Measurements from ENCODE around the gene AMIGO1. TPM values are rescaled to one million over a fixed set of nuclear protein-coding genes. Genes with fewer than 3 reads are reported as not detected.

Gene AMIGO1
- total and polyA plus RNA-seq, 2 experiments from 2014 or later: 7.7 to 10.5 TPM

GRCh38 chr1:109484519-109484975 lies 25.0 kb downstream of the AMIGO1 start:
- TF ChIP-seq, protein P1, sequence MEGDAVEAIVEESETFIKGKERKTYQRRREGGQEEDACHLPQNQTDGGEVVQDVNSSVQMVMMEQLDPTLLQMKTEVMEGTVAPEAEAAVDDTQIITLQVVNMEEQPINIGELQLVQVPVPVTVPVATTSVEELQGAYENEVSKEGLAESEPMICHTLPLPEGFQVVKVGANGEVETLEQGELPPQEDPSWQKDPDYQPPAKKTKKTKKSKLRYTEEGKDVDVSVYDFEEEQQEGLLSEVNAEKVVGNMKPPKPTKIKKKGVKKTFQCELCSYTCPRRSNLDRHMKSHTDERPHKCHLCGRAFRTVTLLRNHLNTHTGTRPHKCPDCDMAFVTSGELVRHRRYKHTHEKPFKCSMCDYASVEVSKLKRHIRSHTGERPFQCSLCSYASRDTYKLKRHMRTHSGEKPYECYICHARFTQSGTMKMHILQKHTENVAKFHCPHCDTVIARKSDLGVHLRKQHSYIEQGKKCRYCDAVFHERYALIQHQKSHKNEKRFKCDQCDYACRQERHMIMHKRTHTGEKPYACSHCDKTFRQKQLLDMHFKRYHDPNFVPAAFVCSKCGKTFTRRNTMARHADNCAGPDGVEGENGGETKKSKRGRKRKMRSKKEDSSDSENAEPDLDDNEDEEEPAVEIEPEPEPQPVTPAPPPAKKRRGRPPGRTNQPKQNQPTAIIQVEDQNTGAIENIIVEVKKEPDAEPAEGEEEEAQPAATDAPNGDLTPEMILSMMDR (IDR thresholded peaks at IDR 0.05; ENCODE audit: low read depth, low read length): no peak
- Histone ChIP-seq H3K4me3 (peak overlapping the region; percentile 64), H3K27ac (no peak overlapping the region), H3K9me3 (ENCODE audit: low read depth) (no peaks in the 10 kb centered on the region), H3K27me3 (no peaks in the 10 kb centered on the region), H3K4me1 (ENCODE audit: low read depth) (no peaks in the 10 kb centered on the region), H3K36me3 (no peaks in the 10 kb centered on the region)
- no peak for DNase-seq (ENCODE audit: low read depth in 1 of 2, low spot score in 1 of 2)

GRCh38 chr1:109483672-109484518 lies 25.6 kb downstream of the AMIGO1 start, which contains the start of gene ATXN7L2:
Gene ATXN7L2, plus strand, starts transcription at chr1:109483905. Its CDS starts 49 bp downstream, at chr1:109483954.
- H3K27ac ChIP-seq: peak within 1 kb of the TSS; percentile 97
- peak within 1 kb of the TSS; percentile 64 for H3K4me3 ChIP-seq
- TF ChIP-seq, protein P1 (IDR thresholded peaks at IDR 0.05; ENCODE audit: low read depth, low read length): no peak
- no peaks in the 10 kb centered on the region for H3K27me3 ChIP-seq
- H3K4me1 ChIP-seq (ENCODE audit: low read depth): no peaks in the 10 kb centered on the region
- DNase-seq (ENCODE audit: low read depth in 1 of 2, low spot score in 1 of 2): peak; percentile 94 to 95
- no peaks in the 10 kb centered on the region for H3K9me3 ChIP-seq (ENCODE audit: low read depth)
- no peaks in the 10 kb centered on the region for H3K36me3 ChIP-seq

DNA sequence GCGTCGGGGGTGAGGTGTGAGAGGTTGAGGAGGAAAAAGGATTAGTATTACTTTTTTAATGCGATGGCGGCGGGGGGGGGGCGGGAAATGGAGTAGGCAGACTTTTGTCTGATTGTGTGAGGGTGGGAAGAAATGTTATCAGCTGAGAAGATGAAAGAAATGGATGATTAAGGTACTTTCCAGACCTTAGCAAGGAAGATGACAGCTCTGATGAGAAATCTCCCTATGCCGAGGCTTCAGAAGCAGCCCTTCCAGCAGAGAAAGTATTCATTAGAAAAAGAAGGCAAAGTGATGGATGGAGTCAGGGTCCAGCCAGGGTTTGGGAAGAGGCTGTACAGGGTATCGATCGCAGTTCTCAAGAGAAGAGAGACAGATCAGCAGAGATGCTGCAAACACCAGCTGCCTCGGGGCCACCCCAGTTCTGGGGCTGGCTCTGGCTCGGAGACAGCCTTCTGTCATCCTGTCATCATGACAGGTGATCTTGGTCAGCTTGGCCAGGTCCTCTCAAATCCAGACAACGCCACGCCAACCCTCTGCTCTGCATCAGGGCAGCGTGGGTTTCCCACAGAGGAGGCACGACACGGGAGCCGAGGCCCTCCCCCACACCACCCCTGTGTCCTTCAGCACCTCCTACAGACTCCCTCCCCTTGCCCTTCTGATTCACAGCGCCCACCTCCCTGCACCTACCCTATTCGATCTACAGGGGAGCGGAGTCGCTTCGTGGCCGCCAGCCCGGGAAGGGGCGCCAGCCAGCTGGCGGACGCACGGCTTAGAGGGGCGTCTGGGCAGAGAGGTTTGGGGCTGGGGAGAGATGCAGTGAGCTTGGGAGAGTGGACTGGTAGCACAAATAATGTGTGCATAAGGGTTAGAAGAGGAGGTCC lies 26.5 kb downstream of the AMIGO1 start:
- peak in 1 of 2 donors; percentile 60 for DNase-seq (ENCODE audit: low read depth in 1 of 2, low spot score in 1 of 2)
- H3K4me3 ChIP-seq: peak overlapping the region; percentile 40
- H3K27me3 ChIP-seq: no peaks in the 10 kb centered on the region
- no peaks in the 10 kb centered on the region for H3K36me3 ChIP-seq
- TF ChIP-seq, protein P1 (IDR thresholded peaks at IDR 0.05; ENCODE audit: low read depth, low read length): no peak
- H3K9me3 ChIP-seq (ENCODE audit: low read depth): no peaks in the 10 kb centered on the region
- H3K4me1 ChIP-seq (ENCODE audit: low read depth): no peaks in the 10 kb centered on the region
- H3K27ac ChIP-seq: peak overlapping the region; percentile 24

DNA sequence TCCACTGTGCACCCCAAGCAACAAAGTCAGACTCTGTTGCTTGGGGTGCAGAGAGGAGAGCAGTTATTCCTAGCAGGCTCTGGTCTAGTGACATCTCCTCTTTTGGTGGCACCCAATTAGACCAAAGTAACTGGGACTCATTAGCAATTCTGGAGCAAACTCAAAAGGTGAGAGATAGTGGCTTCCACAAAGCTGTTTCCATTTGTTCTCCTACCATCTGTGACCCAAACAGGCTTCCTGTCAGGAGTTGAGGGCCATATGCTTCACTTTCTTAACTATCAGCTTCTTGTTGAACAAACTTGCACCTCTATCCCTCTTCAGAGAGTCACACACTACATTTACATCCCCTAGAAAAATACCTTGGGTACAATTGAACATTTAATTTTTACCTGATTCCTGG lies 27.3 kb downstream of the AMIGO1 start:
- Histone ChIP-seq H3K9me3 (ENCODE audit: low read depth) (no peaks in the 10 kb centered on the region), H3K4me1 (ENCODE audit: low read depth) (no peaks in the 10 kb centered on the region), H3K27me3 (no peaks in the 10 kb centered on the region), H3K4me3 (no peak overlapping the region), H3K36me3 (peaks cover under 1% of the 10 kb centered on the region), H3K27ac (no peak overlapping the region)
- no peak for DNase-seq (ENCODE audit: low read depth in 1 of 2, low spot score in 1 of 2)
- TF ChIP-seq, protein P1 (IDR thresholded peaks at IDR 0.05; ENCODE audit: low read depth, low read length): no peak

DNA sequence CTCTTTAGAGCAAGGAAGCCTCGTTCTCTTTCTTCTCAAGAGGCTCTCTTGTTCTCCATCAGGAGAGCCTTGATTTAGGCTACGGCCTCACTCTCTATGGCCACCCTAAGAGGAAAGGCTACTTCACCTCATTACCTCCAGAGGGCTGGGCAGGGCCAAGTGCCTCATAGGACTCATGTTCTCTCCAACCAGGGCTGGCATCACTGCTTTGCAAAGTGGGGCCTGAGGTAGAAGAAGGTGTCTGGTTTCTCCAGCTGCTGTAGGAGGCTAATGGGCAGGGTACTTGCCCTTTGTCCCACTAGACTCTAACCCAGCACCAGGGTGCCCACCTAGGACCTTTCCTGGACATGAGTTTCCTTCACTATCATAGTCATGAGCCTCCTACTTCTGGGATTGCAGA lies 27.9 kb downstream of the AMIGO1 start:
- TF ChIP-seq, protein P1 (IDR thresholded peaks at IDR 0.05; ENCODE audit: low read depth, low read length): no peak
- Histone ChIP-seq H3K27ac (no peak overlapping the region), H3K4me1 (ENCODE audit: low read depth) (no peaks in the 10 kb centered on the region), H3K4me3 (no peak overlapping the region), H3K27me3 (no peaks in the 10 kb centered on the region), H3K9me3 (ENCODE audit: low read depth) (no peaks in the 10 kb centered on the region), H3K36me3 (peaks cover 4% of the 10 kb centered on the region)
- DNase-seq (ENCODE audit: low read depth in 1 of 2, low spot score in 1 of 2): no peak

Measured in cardiac muscle cell (in vitro differentiated cells and primary cell).